GM12891 (cell line): ENCODE measurements around the gene C1orf198.

ENCODE experiments used
- DNase-seq: peaks from one replicate; pipeline ENCODE4 v3.0.0; 2011; ENCODE audit warnings: low spot score; ENCODE audit not compliant: insufficient read length
- FAIRE-seq: peaks from 2 replicates; lab custom pipeline; 2011; peaks lifted over from hg19 to GRCh38; lab: Jason Lieb, UNC
- PAX5 ChIP-seq: IDR thresholded peaks from 2 replicates; pipeline ENCODE4 v1.6.1; 2011; ENCODE audit warnings: low read length, moderate library complexity, mild to moderate bottlenecking; ENCODE audit not compliant: insufficient read depth, severe bottlenecking
- POLR2A ChIP-seq: IDR thresholded peaks from 2 replicates; pipeline ENCODE4 v1.6.1; 2011; ENCODE audit warnings: low read depth, low read length, control low read depth
- POLR2AphosphoS5 ChIP-seq: IDR thresholded peaks from 2 replicates; pipeline ENCODE4 v1.6.1; 2011; ENCODE audit warnings: low read depth, low read length, control low read depth
- POU2F2 ChIP-seq: IDR thresholded peaks from 2 replicates; pipeline ENCODE4 v1.6.1; 2011; ENCODE audit warnings: low read depth, mild to moderate bottlenecking, control low read depth, low read length, moderate library complexity
- SPI1 ChIP-seq: IDR thresholded peaks from 2 replicates; pipeline ENCODE4 v1.6.1; 2011; ENCODE audit warnings: low read depth, low read length, control low read depth
- TAF1 ChIP-seq: IDR thresholded peaks from 2 replicates; pipeline ENCODE4 v1.6.1; 2011; ENCODE audit warnings: low read depth, low read length, control low read depth

C1orf198 gene

DNA sequence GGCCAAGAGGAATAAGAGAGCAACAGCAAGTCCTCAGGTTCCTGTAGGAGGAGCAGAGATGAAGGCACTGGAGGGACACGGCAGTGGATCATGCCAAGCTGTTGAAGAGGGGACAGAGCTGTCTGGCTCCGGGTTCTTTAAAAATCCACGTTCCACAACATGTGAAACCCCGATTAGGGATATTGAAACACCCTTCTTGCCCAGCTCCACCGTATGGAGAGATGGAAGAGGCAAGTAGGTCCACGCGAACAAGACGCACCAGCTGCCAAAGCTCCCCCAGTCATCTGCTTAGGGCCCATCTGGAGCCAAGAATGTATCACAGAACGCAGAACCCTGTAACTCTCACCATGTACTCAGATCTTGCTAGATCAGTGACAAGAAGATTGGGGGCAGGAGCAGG lies 3.9 kb downstream of the C1orf198 start:
- TF ChIP-seq POU2F2 (no peak), SPI1 (no peak), TAF1 (no peak), PAX5 (no peak), POLR2A (no peak), POLR2AphosphoS5 (no peak)
- DNase-seq (no peak), FAIRE-seq (no peak)

DNA sequence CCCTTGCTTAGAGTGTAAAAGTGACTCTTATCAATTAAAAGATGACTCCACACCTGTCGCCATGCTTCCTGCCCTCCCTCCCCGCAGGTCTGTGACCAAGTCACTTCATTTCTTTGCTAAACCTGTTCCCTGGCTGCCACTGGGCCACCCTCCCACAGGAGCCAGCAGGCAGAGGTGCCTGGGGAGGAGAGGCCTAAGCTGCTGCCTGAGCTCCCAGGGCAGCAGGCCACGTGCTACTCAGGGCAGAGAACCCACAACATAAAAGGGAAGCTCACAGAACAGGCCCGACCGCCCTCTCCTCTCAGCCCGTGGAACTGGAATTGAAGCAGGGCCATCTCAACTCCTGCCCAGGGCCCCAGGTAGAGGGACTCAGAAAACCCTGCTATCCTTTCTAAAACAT lies 4.9 kb downstream of the C1orf198 start:
- DNase-seq, result no peak
- TF ChIP-seq POU2F2, result no peak
- TF ChIP-seq POLR2AphosphoS5, result no peak
- TF ChIP-seq TAF1, result no peak
- no peak for TF ChIP-seq POLR2A
- TF ChIP-seq PAX5, result no peak
- TF ChIP-seq SPI1, result no peak
- no peak for FAIRE-seq

DNA sequence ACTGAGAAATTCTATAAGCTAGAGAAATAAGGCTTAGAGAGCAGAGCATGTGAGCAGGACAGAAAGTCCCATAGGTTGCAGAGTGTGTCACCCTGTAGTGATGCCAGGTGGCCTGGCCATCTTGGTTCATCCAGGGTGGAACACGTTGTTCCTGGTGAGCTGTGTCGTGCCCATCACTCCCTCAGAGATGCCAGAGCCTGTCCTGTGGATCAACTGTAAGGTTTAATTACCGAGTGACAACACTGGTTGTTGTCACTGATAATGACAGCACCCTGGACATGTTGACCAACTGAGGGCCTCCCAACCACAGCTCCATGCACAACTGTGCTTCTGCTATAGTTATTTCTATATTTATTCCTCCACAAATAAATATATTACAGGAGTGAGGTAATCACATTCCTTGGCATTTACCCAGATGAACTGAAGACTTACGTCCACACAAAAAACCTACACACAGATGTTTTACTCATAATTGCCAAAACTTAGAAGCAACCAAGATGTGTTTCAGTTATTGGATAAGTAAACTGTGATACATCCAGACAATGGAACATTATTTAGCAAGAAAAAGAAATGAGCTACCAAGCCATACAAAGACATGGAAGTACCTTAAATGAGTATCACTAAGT lies 6.2 kb downstream of the C1orf198 start:
- DNase-seq (no peak), FAIRE-seq (no peak)
- no peak for TF ChIP-seq PAX5
- TF ChIP-seq SPI1, result no peak
- no peak for TF ChIP-seq TAF1
- no peak for TF ChIP-seq POLR2A
- no peak for TF ChIP-seq POU2F2
- TF ChIP-seq POLR2AphosphoS5, result no peak

DNA sequence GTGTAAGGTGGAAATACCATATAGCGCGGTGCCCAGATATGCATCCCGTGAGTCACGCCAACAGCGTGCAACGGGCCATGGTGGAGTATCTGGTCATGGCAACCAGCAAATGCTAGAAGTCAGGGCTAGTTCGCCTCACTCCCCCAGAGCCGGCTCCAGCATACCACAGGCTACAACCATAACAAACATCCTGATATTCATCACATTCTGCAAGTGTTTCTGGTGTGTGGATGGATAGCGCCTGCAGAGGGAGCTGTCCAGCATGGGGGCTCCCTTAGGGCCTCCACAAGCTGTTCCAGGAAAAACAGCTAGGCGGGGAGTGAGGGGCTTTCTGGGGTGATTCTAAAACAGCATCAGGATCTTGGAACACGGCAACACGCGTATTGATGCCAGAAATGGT lies 6.8 kb downstream of the C1orf198 start:
- DNase-seq, result no peak
- TF ChIP-seq PAX5, result no peak
- no peak for TF ChIP-seq POLR2A
- no peak for TF ChIP-seq SPI1
- FAIRE-seq, result no peak

DNA sequence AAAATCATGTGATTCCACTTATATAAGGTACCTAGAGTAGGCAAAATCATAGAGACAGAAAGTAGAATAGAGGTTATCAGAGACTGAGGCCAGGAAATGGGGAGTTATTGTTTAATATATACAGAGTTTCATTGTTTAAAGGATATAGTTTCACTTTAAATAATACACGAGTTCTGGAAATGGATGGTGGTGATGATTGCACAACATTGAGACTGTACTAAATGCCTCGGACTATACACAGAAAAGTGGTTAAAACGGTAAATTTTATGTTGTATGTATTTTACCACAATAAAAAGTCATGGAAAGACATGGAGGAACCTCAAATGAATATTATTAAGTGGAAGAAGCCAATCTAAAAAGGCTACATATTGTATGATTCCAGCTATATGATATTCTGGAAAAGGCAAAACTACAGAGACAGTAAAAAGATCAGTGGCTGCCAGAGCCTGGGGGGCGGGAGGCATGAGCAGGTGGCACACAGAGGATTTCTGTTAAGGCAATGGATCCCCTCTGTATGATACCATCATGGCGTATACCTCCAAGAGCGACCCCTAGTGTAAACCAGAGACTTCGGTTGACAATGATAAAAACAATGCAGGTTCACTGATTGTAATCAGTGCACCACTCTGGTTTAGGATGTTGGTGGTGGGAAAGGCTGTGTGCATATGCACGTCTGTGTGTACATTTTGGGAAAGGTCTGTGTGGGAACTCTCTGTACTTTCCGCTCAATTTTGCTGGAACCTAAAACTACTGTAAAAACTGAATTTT lies 7.5 kb downstream of the C1orf198 start:
- no peak for TF ChIP-seq POU2F2
- no peak for TF ChIP-seq PAX5
- no peak for TF ChIP-seq SPI1
- TF ChIP-seq POLR2AphosphoS5, result no peak
- no peak for TF ChIP-seq POLR2A
- TF ChIP-seq TAF1, result no peak
- FAIRE-seq (no peak), DNase-seq (no peak)

DNA sequence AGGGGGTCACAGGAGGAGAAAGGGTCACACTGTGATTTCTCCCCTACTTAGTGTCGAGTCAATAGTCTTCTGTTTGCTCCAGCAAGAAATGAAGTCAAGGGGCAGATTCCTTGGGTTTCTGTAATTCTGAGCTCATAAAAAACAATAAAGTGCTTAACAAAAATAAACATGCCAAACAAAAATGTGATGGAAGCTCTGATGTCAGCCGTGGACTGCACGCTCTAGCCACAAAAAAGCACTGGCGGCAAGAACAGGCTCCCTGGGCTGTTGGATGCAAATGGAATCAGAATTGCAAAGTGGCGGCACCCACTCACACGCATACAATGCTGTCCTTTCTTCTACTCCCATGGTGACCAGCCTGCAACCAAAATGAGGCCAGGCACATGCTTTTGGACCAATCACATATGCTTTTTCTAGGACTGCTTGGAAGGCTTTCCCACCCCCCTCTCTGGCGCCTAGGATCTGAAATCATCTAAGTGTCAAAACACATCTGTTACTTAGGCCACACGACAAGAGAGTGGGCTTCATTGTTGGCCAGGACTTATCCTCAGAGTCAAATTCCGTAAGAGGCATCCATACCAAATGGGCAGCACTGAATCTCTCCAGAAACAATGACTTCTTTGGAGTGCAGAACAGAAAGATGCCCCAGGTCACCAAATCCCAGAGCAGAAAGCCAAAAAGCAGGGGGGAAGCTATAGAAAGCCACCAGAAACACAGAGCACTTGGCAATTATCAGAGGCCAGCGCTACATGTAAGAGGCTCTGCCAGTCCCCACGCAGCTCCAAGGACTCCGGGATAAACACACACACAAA lies 9.2 kb downstream of the C1orf198 start:
- FAIRE-seq (no peak), DNase-seq (no peak)
- TF ChIP-seq POLR2A (no peak), POLR2AphosphoS5 (no peak), TAF1 (no peak)

DNA sequence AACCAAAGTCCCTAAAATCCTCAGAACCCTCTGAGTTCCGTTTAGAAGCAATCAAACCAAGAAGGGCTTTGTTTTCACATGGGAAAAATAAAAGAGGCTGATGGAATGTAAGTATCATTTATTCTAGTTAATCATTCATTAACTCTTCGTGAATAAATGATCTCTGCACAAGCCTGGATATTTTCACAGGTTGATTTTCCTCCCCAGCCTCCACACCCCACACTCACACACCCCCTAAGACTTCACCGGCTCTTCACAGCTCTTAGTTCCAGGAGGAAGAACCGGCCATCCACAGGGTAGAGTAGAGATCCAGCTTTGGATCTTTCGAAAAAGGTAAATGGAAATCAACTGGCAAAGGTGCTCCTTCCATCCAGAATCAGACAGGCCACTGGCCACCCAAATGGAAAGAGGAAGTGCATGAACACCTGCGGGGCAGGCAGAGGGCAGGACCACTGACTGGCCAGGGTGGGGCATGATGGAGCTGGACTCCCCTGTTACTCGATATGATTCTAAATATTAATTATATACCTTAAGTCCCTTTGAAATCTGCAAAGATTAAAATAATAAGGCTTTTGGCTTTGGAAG lies 10.0 kb downstream of the C1orf198 start:
- FAIRE-seq (no peak), DNase-seq (no peak)
- peak; percentile 42; the same call in 1 of the 2 replicates for TF ChIP-seq SPI1
- no peak for TF ChIP-seq POLR2AphosphoS5
- TF ChIP-seq PAX5, result no peak

DNA sequence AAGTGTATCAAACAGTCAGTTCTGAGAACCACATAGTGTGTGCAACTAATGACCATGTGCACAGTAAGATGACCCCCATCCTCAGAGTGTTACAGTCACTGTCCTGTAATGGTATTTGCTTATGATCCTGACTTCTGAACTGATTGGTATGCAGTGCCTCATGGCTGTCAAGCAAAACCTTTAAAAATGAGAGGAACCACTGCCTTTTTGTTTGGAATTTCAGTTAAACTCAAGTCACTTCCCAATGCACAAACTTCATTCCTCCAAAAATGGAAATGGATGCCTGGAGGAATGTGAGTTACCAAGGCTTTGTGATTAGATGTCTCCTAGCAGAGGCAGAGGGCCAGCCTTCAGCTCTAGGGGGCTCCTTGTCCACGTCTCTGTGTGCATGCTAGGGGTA lies 10.5 kb downstream of the C1orf198 start:
- no peak for FAIRE-seq

DNA sequence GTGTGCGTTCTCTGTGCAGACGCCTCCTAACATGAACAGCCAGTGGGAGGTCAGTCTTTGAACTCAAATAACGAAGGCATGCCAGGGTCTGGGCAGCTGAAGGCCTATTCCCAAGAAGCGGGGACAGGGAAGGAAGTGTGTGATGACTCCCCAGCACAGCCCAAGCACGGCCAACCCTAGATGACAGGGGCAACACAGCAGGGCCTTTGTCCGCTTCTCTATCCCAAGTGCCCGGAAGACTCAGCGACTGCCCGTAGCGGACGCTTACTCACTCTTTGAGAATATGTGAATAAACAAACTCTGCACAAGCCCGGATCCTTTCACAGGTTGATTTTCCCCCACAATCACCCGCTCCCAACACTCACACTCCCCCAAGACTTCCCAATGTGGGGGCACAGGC lies 11.2 kb downstream of the C1orf198 start:
- no peak for FAIRE-seq
- DNase-seq, result no peak
- TF ChIP-seq TAF1, result no peak
- TF ChIP-seq POLR2AphosphoS5, result no peak
- TF ChIP-seq POU2F2, result no peak
- TF ChIP-seq PAX5, result no peak
- no peak for TF ChIP-seq POLR2A
- no peak for TF ChIP-seq SPI1

More for the DNA sequence above, 10.5 kb downstream of the C1orf198 start:
- TF ChIP-seq POLR2AphosphoS5 (no peak), SPI1 (no peak), TAF1 (no peak), POU2F2 (no peak), POLR2A (no peak), PAX5 (no peak)
- no peak for DNase-seq
